Measurements from ENCODE around the gene ELSPBP1.

- TF ChIP-seq, protein P1, sequence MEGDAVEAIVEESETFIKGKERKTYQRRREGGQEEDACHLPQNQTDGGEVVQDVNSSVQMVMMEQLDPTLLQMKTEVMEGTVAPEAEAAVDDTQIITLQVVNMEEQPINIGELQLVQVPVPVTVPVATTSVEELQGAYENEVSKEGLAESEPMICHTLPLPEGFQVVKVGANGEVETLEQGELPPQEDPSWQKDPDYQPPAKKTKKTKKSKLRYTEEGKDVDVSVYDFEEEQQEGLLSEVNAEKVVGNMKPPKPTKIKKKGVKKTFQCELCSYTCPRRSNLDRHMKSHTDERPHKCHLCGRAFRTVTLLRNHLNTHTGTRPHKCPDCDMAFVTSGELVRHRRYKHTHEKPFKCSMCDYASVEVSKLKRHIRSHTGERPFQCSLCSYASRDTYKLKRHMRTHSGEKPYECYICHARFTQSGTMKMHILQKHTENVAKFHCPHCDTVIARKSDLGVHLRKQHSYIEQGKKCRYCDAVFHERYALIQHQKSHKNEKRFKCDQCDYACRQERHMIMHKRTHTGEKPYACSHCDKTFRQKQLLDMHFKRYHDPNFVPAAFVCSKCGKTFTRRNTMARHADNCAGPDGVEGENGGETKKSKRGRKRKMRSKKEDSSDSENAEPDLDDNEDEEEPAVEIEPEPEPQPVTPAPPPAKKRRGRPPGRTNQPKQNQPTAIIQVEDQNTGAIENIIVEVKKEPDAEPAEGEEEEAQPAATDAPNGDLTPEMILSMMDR (IDR thresholded peaks at IDR 0.05): no peak
- no peak for TF ChIP-seq POLR2A (IDR thresholded peaks at IDR 0.05)
These were observed 3.1 kb upstream of the ELSPBP1 start for GRCh38 chr19:47991191-47991808.
